Fibroblast of the aortic adventitia (primary cell): ENCODE results near the gene EFCAB9. TPM values are rescaled to one million over a fixed set of nuclear protein-coding genes. Genes with fewer than 3 reads are reported as not detected.
A peak's percentile ranks its signal among the peaks of the same experiment; 100 is the strongest.

Experiments
- DNase-seq: peaks from one replicate; pipeline ENCODE4 v3.0.0-alpha.2; 2010; ENCODE audit warnings: low read depth
- H3K4me3 ChIP-seq: 2 replicates; pipeline ENCODE4 v1.5.1; 2011; ENCODE audit warnings: low read depth, mild to moderate bottlenecking, control low read depth, low read length, moderate library complexity
- CTCF ChIP-seq: IDR thresholded peaks from 2 replicates; pipeline ENCODE4 v1.5.1; 2011; ENCODE audit warnings: mild to moderate bottlenecking, low read length, control low read depth, inconsistent platforms; ENCODE audit not compliant: insufficient read depth
- total RNA-seq: library from RNA; depleted of rRNA; stranded (reverse); fragments of >200 nt; gene quantifications from 2 replicates; pipeline ENCODE4 v1.2.3, GENCODE V29; 2012; ENCODE audit warnings: low replicate concordance

EFCAB9 gene
- total RNA-seq, 1 donor: not detected

- peak; percentile 41 for DNase-seq
- no peak overlapping the region for H3K4me3 ChIP-seq
- no peak for TF ChIP-seq CTCF
These were observed 14.7 kb upstream of the EFCAB9 start for GRCh38 chr5:172178991-172179989.

- no peak overlapping the region for H3K4me3 ChIP-seq
- TF ChIP-seq CTCF: no peak
- no peak for DNase-seq
These were observed 13.0 kb upstream of the EFCAB9 start for GRCh38 chr5:172180936-172181335.

- no peak for DNase-seq
- no peak overlapping the region for H3K4me3 ChIP-seq
- TF ChIP-seq CTCF: no peak
These were observed 11.7 kb upstream of the EFCAB9 start for GRCh38 chr5:172182291-172182690.

- no peak for DNase-seq
- no peak for TF ChIP-seq CTCF
- no peak overlapping the region for H3K4me3 ChIP-seq
These were observed 10.1 kb upstream of the EFCAB9 start for GRCh38 chr5:172183881-172184280.

GRCh38 chr5:172185096-172185461 is 8.9 kb upstream of the EFCAB9 start:
- no peak overlapping the region for H3K4me3 ChIP-seq
- DNase-seq: no peak
- no peak for TF ChIP-seq CTCF

GRCh38 chr5:172186114-172186695 is 7.8 kb upstream of the EFCAB9 start:
- no peak for TF ChIP-seq CTCF
- H3K4me3 ChIP-seq: peak overlapping the region; percentile 93
- no peak for DNase-seq
